OCI-LY7 (cell line): ENCODE measurements around the gene AKR1A1. TPM values are rescaled to one million over a fixed set of nuclear protein-coding genes. Genes with fewer than 3 reads are reported as not detected.
"Not testable (repeated sequence)": the region's sequence is repeated elsewhere in the genome, so short reads cannot be mapped to it uniquely, and the experiment has no call there.

Experiments used
- BruUV-seq: library from RNA; stranded (reverse); fragments of 400-500 nt; replicated peaks from 2 replicates; lab custom pipeline; 2021; lab: Mats Ljungman, UMichigan
- CTCF ChIA-PET: fragments of 300-600 bp; sonication (Branson Sonifier 250); formaldehyde crosslinking; loops from one replicate; lab custom pipeline; 2022; ENCODE audit warnings: antibody characterized with exemption; ENCODE audit not compliant: unreplicated experiment; lab: Charles Lee
- POLR2A ChIA-PET: fragments of 300-600 bp; sonication (Branson Sonifier 250); formaldehyde crosslinking; loops from one replicate; lab custom pipeline; 2022; ENCODE audit warnings: antibody characterized with exemption; lab: Charles Lee
- DNase-seq: peaks from one replicate; pipeline ENCODE4 v3.0.0-alpha.2; 2015; ENCODE audit warnings: low spot score
- H2AFZ ChIP-seq: fragments of 200-600 bp; sonication (generic), shearing (Covaris generic); 2 replicates; pipeline ENCODE4 v1.6.1; 2014; ENCODE audit warnings: mild to moderate bottlenecking, antibody characterized with exemption, low read length, moderate library complexity
- H3K27ac ChIP-seq: fragments of 200-600 bp; sonication (generic); 2 replicates; pipeline ENCODE4 v1.5.1; 2014; ENCODE audit warnings: mixed run types, low read depth, mild to moderate bottlenecking, moderate library complexity, low read length, inconsistent platforms; ENCODE audit not compliant: poor library complexity, severe bottlenecking
- H3K36me3 ChIP-seq: fragments of 200-600 bp; sonication (generic); 2 replicates; pipeline ENCODE4 v1.6.1; 2014; ENCODE audit warnings: mild to moderate bottlenecking, antibody characterized with exemption, low read length, moderate library complexity, mixed read lengths; ENCODE audit not compliant: insufficient read depth
- H3K4me1 ChIP-seq: fragments of 200-600 bp; sonication (generic); 2 replicates; pipeline ENCODE4 v1.5.1; 2014; ENCODE audit warnings: mild to moderate bottlenecking, low read length; ENCODE audit not compliant: insufficient read depth, poor library complexity, severe bottlenecking
- H3K4me2 ChIP-seq: fragments of 200-600 bp; sonication (generic); 2 replicates; pipeline ENCODE4 v1.6.1; 2014; ENCODE audit warnings: mild to moderate bottlenecking, low read length
- H3K4me3 ChIP-seq: fragments of 200-600 bp; sonication (generic); 2 replicates; pipeline ENCODE4 v1.5.1; 2014; ENCODE audit warnings: mild to moderate bottlenecking, low read depth, low read length; ENCODE audit not compliant: poor library complexity, severe bottlenecking
- H3K79me2 ChIP-seq: fragments of 200-600 bp; sonication (generic); 2 replicates; pipeline ENCODE4 v1.6.1; 2016; ENCODE audit warnings: low read depth, mild to moderate bottlenecking, low read length, moderate library complexity, mixed read lengths; ENCODE audit not compliant: insufficient read depth
- H3K9me2 ChIP-seq: fragments of 200-600 bp; sonication (generic); 2 replicates; pipeline ENCODE4 v1.6.1; 2016; ENCODE audit warnings: mild to moderate bottlenecking, low read length, mixed read lengths; ENCODE audit not compliant: insufficient read depth
- H3K9me3 ChIP-seq: fragments of 200-600 bp; sonication (generic); 2 replicates; pipeline ENCODE4 v1.6.1; 2014; ENCODE audit warnings: mild to moderate bottlenecking, mixed run types, low read length, mixed read lengths
- H4K20me1 ChIP-seq: fragments of 200-600 bp; sonication (generic); 2 replicates; pipeline ENCODE4 v1.6.1; 2014; ENCODE audit warnings: mild to moderate bottlenecking, antibody characterized with exemption, low read length, moderate library complexity, mixed read lengths; ENCODE audit not compliant: insufficient read depth
- EZH2phosphoT487 ChIP-seq: fragments of 200-600 bp; sonication (generic); IDR thresholded peaks from 2 replicates; pipeline ENCODE4 v1.6.1; 2018; ENCODE audit warnings: low read depth, borderline replicate concordance, mild to moderate bottlenecking, mixed run types, antibody characterized with exemption, low read length, moderate library complexity, mixed read lengths
- intact Hi-C: fragments of 100-400 bp; cut with micrococcal nuclease; formaldehyde crosslinking; loops from one replicate; pipeline ENCODE4 v1.10.0; 2022; ENCODE audit not compliant: unreplicated experiment
- total RNA-seq, 2 experiments: library from RNA; depleted of rRNA in 1 of 2; stranded (reverse); fragments of >200 nt in 1 of 2; shearing (Covaris generic) in 1 of 2; gene quantifications; 2 replicates each; pipeline ENCODE4 v1.2.3, GENCODE V29; 2014 to 2022
- TF ChIP-seq, protein P1 (sequence below): fragments of 200-600 bp; sonication (generic); conservative IDR thresholded peaks from 2 replicates; pipeline ENCODE4 v1.5.1; 2014; ENCODE audit warnings: mild to moderate bottlenecking, antibody characterized with exemption, low read length, moderate library complexity, mixed read lengths

The AKR1A1 gene
- total RNA-seq, 2 experiments from 2014 or later: 141 to 142 TPM

DNA sequence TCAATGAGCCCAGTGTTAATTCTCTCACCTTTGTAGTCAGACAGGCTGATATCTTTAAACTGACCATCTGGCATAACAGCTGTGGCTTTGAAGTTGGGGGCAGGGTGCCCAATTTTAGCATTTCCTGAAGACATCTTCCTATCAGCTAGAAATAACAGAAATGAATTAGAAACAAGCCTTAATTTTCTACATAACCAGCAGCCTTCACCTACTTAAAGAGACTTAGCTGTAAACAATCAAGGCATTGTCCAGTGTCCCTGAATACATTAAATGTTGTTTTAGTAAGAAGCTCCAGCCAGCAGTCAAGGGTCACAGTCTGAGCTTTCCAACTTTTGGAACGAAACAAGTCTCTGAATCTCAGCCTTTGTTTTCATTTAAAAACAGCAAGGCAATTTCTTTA is 31.7 kb upstream of the AKR1A1 start:
- Histone ChIP-seq H4K20me1 (peaks cover 34% of the 10 kb centered on the region), H3K9me3 (no peaks in the 10 kb centered on the region), H3K79me2 (peaks cover 81% of the 10 kb centered on the region), H3K4me3 (peak overlapping the region; percentile 99), H3K27ac (peak overlapping the region; percentile 90), H3K4me2 (peak overlapping the region; percentile 85), H3K36me3 (peaks cover 76% of the 10 kb centered on the region), H3K9me2 (no peaks in the 10 kb centered on the region), H3K4me1 (peaks cover 45% of the 10 kb centered on the region), H2AFZ (no peak overlapping the region)
- TF ChIP-seq EZH2phosphoT487: no peak
- TF ChIP-seq, protein P1, sequence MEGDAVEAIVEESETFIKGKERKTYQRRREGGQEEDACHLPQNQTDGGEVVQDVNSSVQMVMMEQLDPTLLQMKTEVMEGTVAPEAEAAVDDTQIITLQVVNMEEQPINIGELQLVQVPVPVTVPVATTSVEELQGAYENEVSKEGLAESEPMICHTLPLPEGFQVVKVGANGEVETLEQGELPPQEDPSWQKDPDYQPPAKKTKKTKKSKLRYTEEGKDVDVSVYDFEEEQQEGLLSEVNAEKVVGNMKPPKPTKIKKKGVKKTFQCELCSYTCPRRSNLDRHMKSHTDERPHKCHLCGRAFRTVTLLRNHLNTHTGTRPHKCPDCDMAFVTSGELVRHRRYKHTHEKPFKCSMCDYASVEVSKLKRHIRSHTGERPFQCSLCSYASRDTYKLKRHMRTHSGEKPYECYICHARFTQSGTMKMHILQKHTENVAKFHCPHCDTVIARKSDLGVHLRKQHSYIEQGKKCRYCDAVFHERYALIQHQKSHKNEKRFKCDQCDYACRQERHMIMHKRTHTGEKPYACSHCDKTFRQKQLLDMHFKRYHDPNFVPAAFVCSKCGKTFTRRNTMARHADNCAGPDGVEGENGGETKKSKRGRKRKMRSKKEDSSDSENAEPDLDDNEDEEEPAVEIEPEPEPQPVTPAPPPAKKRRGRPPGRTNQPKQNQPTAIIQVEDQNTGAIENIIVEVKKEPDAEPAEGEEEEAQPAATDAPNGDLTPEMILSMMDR: no peak
- TSS peak; percentile 43 for BruUV-seq
- ChIA-PET CTCF (no interaction called here), POLR2A (interaction anchor here (0.6 to 4.3 kb wide), 14 partner anchors 18 to 1692 kb away, joined by 3 to 41 read pairs (median 4); partner anchors contain the start of genes CCDC163, MMACHC, MUTYH and TOE1)
- DNase-seq: peak; percentile 76
- intact Hi-C loops: loop anchor here (10.0 kb wide), 1 partner anchor 336 kb away; no protein-coding TSS in a partner anchor

GRCh38 chr1:45519774-45520173 is 30.9 kb upstream of the AKR1A1 start:
- CTCF ChIA-PET, BruUV-seq, DNase-seq, H3K9me3 ChIP-seq, H2AFZ ChIP-seq, H3K9me2 ChIP-seq: not testable (repeated sequence)
- Histone ChIP-seq H4K20me1 (peaks cover 34% of the 10 kb centered on the region), H3K4me1 (peaks cover 46% of the 10 kb centered on the region), H3K79me2 (peaks cover 76% of the 10 kb centered on the region), H3K4me3 (peak overlapping the region; percentile 99), H3K36me3 (peaks cover 67% of the 10 kb centered on the region), H3K27ac (peak overlapping the region; percentile 90), H3K4me2 (peak overlapping the region; percentile 85)
- intact Hi-C loops: loop anchor here (2.0 to 10.0 kb wide), 4 partner anchors 19 to 335 kb away; partner anchors contain the start of genes AKR1A1, CCDC163, GPBP1L1 and MMACHC
- POLR2A ChIA-PET: interaction anchor here (0.6 to 4.3 kb wide), 11 partner anchors 17 to 1693 kb away, joined by 3 to 41 read pairs (median 4); partner anchors contain the start of genes MUTYH and TOE1

DNA sequence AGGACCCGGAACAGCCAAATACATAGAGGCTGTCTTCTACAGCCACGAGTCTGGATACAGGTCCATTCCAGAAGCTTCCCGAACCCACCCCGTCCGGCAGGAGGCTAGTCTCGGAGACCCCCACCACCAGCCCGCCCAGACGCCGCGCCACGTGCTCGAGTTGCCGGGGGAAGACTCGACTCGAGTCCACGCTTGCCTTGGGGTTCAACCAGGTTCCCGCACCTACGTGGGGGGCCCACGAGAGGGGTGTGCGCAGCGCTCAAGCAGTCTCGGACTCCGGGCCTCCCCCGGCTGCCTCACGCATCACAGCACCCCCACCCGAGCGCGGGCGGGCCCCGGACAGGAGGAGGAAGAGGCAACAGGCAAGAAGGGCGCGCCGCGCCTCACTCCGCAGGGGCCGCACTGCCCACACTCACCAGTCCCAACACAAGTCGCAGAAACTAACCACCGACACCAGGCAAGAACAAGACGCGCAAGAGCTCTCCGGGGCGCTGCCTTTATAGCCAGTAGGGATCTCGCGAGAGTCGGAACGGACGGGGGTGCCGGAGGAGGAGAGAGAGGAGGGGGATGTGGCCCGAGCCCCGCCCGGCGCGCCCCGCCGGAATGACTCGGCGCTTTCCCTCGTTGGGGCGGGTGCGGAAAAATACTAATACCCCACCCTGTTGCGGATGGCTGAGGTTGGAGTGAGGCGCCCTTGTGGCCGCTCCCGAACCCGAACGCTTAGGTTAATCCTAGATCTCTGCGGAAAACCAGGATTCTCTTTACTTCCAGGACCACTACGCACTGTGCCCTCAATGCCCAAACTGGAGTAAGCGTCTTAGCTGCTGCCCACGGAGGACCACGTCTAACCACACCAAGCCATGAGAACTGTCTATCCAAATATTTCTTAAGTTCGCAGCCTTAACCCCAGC is 29.0 kb upstream of the AKR1A1 start, which contains the start of gene PRDX1:
Gene PRDX1 (minus strand): TSS at position 472 of the 911 bp plus-strand sequence. CDS start 2,841 bp downstream, outside the sequence.
- TSS peak; percentile 69 for BruUV-seq
- H3K9me2 ChIP-seq: no peaks in the 10 kb centered on the region
- peak within 1 kb of the TSS; percentile 85 for H3K4me2 ChIP-seq
- H3K36me3 ChIP-seq: peaks cover 48% of the 10 kb centered on the region
- peak within 1 kb of the TSS; percentile 99 for H3K4me3 ChIP-seq
- peak within 1 kb of the TSS; percentile 90 for H3K27ac ChIP-seq
- ChIA-PET POLR2A (interaction anchor here (0.5 to 4.3 kb wide), 23 partner anchors 8 to 791 kb away, joined by 3 to 41 read pairs (median 4); partner anchors contain the start of genes AKR1A1, CCDC163, MMACHC and MUTYH), CTCF (interaction anchor here (1.1 kb wide), 2 partner anchors 15 to 194 kb away, joined by 3 read pairs; no protein-coding TSS in a partner anchor)
- H3K79me2 ChIP-seq: peaks cover 59% of the 10 kb centered on the region
- DNase-seq: peak; percentile 95
- H3K4me1 ChIP-seq: peaks cover 43% of the 10 kb centered on the region
- H4K20me1 ChIP-seq: peaks cover 23% of the 10 kb centered on the region; the same call in 1 of the 2 replicates
- no peak for TF ChIP-seq EZH2phosphoT487
- TF ChIP-seq, protein P1: peak; percentile 30; the same call in 1 of the 2 replicates
- peak within 1 kb of the TSS; percentile 81 for H2AFZ ChIP-seq
- no peaks in the 10 kb centered on the region for H3K9me3 ChIP-seq
- intact Hi-C loops: loop anchor here (1.0 to 10.0 kb wide), 4 partner anchors 21 to 163 kb away; partner anchors contain the start of genes AKR1A1, CCDC163, GPBP1L1 and MMACHC
